Measurements from ENCODE around the gene OLFM3. TPM values are rescaled to one million over a fixed set of nuclear protein-coding genes. Genes with fewer than 3 reads are reported as not detected.

Gene OLFM3
- polyA plus RNA-seq, 2 donors: not detected

- H3K4me3 ChIP-seq (ENCODE audit: low read depth in 1 of 2, low read length in 2 of 2): no peak overlapping the region
- no peaks in the 10 kb centered on the region for H3K4me1 ChIP-seq (ENCODE audit: control insufficient read depth in 2 of 2, insufficient read depth in 2 of 2, low read length in 1 of 2)
- WGBS, 2 donors: 92 to 94% methylated on average over 4 of the region's 4 CpGs
- H3K36me3 ChIP-seq (ENCODE audit: control insufficient read depth in 2 of 2, insufficient read depth in 2 of 2, low read length in 1 of 2): no peaks in the 10 kb centered on the region
- peaks cover 0 to 2% of the 10 kb centered on the region in 2 donors for H3K9me3 ChIP-seq (ENCODE audit: control insufficient read depth in 2 of 2, insufficient read depth in 1 of 2, low read depth in 1 of 2, low read length in 1 of 2)
- H3K27me3 ChIP-seq (ENCODE audit: control insufficient read depth in 1 of 2, insufficient read depth in 2 of 2, low read length in 2 of 2): no peaks in the 10 kb centered on the region
- H3K27ac ChIP-seq (ENCODE audit: low read depth in 2 of 2, low read length in 1 of 2): no peak overlapping the region
Measured at GRCh38 chr1:101841824-101842223, 154.9 kb downstream of the OLFM3 start.

- 23 to 31% methylated on average over 2 of the region's 2 CpGs for WGBS, 2 donors
- no peak overlapping the region for H3K27ac ChIP-seq (ENCODE audit: low read depth in 2 of 2, low read length in 1 of 2)
Measured at GRCh38 chr1:101835988-101836387, 160.7 kb downstream of the OLFM3 start.

GRCh38 chr1:101833312-101833711, 163.4 kb downstream of the OLFM3 start:
- no peak overlapping the region for H3K27ac ChIP-seq (ENCODE audit: low read depth in 2 of 2, low read length in 1 of 2)
- no peaks in the 10 kb centered on the region for H3K4me1 ChIP-seq (ENCODE audit: control insufficient read depth in 2 of 2, insufficient read depth in 2 of 2, low read length in 1 of 2)
- H3K36me3 ChIP-seq (ENCODE audit: control insufficient read depth in 2 of 2, insufficient read depth in 2 of 2, low read length in 1 of 2): no peaks in the 10 kb centered on the region
- H3K9me3 ChIP-seq (ENCODE audit: control insufficient read depth in 2 of 2, insufficient read depth in 1 of 2, low read depth in 1 of 2, low read length in 1 of 2): no peaks in the 10 kb centered on the region
- no peaks in the 10 kb centered on the region for H3K27me3 ChIP-seq (ENCODE audit: control insufficient read depth in 1 of 2, insufficient read depth in 2 of 2, low read length in 2 of 2)
- 55% methylated on average over 4 of the region's 4 CpGs for WGBS, 2 donors
- H3K4me3 ChIP-seq (ENCODE audit: low read depth in 1 of 2, low read length in 2 of 2): no peak overlapping the region

More at GRCh38 chr1:101835988-101836387, 160.7 kb downstream of the OLFM3 start:
- Histone ChIP-seq H3K9me3 (ENCODE audit: control insufficient read depth in 2 of 2, insufficient read depth in 1 of 2, low read depth in 1 of 2, low read length in 1 of 2) (no peaks in the 10 kb centered on the region), H3K27me3 (ENCODE audit: control insufficient read depth in 1 of 2, insufficient read depth in 2 of 2, low read length in 2 of 2) (no peaks in the 10 kb centered on the region), H3K4me3 (ENCODE audit: low read depth in 1 of 2, low read length in 2 of 2) (no peak overlapping the region), H3K36me3 (ENCODE audit: control insufficient read depth in 2 of 2, insufficient read depth in 2 of 2, low read length in 1 of 2) (no peaks in the 10 kb centered on the region), H3K4me1 (ENCODE audit: control insufficient read depth in 2 of 2, insufficient read depth in 2 of 2, low read length in 1 of 2) (no peaks in the 10 kb centered on the region)

- Histone ChIP-seq H3K9me3 (ENCODE audit: control insufficient read depth in 2 of 2, insufficient read depth in 1 of 2, low read depth in 1 of 2, low read length in 1 of 2) (no peaks in the 10 kb centered on the region), H3K36me3 (ENCODE audit: control insufficient read depth in 2 of 2, insufficient read depth in 2 of 2, low read length in 1 of 2) (no peaks in the 10 kb centered on the region), H3K4me3 (ENCODE audit: low read depth in 1 of 2, low read length in 2 of 2) (no peak overlapping the region), H3K27me3 (ENCODE audit: control insufficient read depth in 1 of 2, insufficient read depth in 2 of 2, low read length in 2 of 2) (no peaks in the 10 kb centered on the region), H3K27ac (ENCODE audit: low read depth in 2 of 2, low read length in 1 of 2) (no peak overlapping the region), H3K4me1 (ENCODE audit: control insufficient read depth in 2 of 2, insufficient read depth in 2 of 2, low read length in 1 of 2) (no peaks in the 10 kb centered on the region)
Measured at GRCh38 chr1:101826416-101826815, 170.3 kb downstream of the OLFM3 start.

DNA sequence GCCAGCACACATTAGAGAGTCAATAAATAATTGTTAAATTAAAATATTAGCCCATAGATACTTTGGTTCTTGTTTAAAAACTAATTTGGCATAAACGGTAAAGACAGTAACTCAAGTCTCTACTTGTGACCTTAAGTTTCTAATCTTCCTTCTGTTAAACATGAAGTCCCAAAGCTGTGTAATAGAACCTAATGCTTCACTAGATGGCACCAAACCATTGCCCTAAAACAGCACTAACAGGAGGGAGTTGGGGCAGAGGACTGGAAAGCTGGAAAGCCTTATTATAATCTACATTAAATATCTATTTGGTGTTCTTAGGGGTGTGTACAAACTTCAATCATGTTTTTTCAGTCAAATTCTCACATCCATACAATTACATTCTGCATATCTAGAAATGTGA, 176.7 kb downstream of the OLFM3 start:
- Histone ChIP-seq H3K36me3 (ENCODE audit: control insufficient read depth in 2 of 2, insufficient read depth in 2 of 2, low read length in 1 of 2) (no peaks in the 10 kb centered on the region), H3K4me3 (ENCODE audit: low read depth in 1 of 2, low read length in 2 of 2) (no peak overlapping the region), H3K9me3 (ENCODE audit: control insufficient read depth in 2 of 2, insufficient read depth in 1 of 2, low read depth in 1 of 2, low read length in 1 of 2) (no peaks in the 10 kb centered on the region), H3K27me3 (ENCODE audit: control insufficient read depth in 1 of 2, insufficient read depth in 2 of 2, low read length in 2 of 2) (no peaks in the 10 kb centered on the region), H3K4me1 (ENCODE audit: control insufficient read depth in 2 of 2, insufficient read depth in 2 of 2, low read length in 1 of 2) (no peaks in the 10 kb centered on the region), H3K27ac (ENCODE audit: low read depth in 2 of 2, low read length in 1 of 2) (no peak overlapping the region)
- WGBS, 2 donors: 29% methylated on average over 1 of the region's 1 CpG

- no peaks in the 10 kb centered on the region for H3K27me3 ChIP-seq (ENCODE audit: control insufficient read depth in 1 of 2, insufficient read depth in 2 of 2, low read length in 2 of 2)
- 58 to 69% methylated on average over 1 of the region's 1 CpG for WGBS, 2 donors
- no peaks in the 10 kb centered on the region for H3K4me1 ChIP-seq (ENCODE audit: control insufficient read depth in 2 of 2, insufficient read depth in 2 of 2, low read length in 1 of 2)
Measured at GRCh38 chr1:101816262-101816661, 180.5 kb downstream of the OLFM3 start.

GRCh38 chr1:101798417-101798816, 198.3 kb downstream of the OLFM3 start:
- H3K4me3 ChIP-seq (ENCODE audit: low read depth in 1 of 2, low read length in 2 of 2): no peak overlapping the region
- 80 to 83% methylated on average over 2 of the region's 2 CpGs for WGBS, 2 donors
- H3K36me3 ChIP-seq (ENCODE audit: control insufficient read depth in 2 of 2, insufficient read depth in 2 of 2, low read length in 1 of 2): no peaks in the 10 kb centered on the region
- no peak overlapping the region for H3K27ac ChIP-seq (ENCODE audit: low read depth in 2 of 2, low read length in 1 of 2)
- H3K27me3 ChIP-seq (ENCODE audit: control insufficient read depth in 1 of 2, insufficient read depth in 2 of 2, low read length in 2 of 2): no peaks in the 10 kb centered on the region
- H3K9me3 ChIP-seq (ENCODE audit: control insufficient read depth in 2 of 2, insufficient read depth in 1 of 2, low read depth in 1 of 2, low read length in 1 of 2): no peaks in the 10 kb centered on the region
- no peaks in the 10 kb centered on the region for H3K4me1 ChIP-seq (ENCODE audit: control insufficient read depth in 2 of 2, insufficient read depth in 2 of 2, low read length in 1 of 2)

More at GRCh38 chr1:101816262-101816661, 180.5 kb downstream of the OLFM3 start:
- Histone ChIP-seq H3K36me3 (ENCODE audit: control insufficient read depth in 2 of 2, insufficient read depth in 2 of 2, low read length in 1 of 2) (no peaks in the 10 kb centered on the region), H3K27ac (ENCODE audit: low read depth in 2 of 2, low read length in 1 of 2) (no peak overlapping the region), H3K9me3 (ENCODE audit: control insufficient read depth in 2 of 2, insufficient read depth in 1 of 2, low read depth in 1 of 2, low read length in 1 of 2) (no peaks in the 10 kb centered on the region), H3K4me3 (ENCODE audit: low read depth in 1 of 2, low read length in 2 of 2) (no peak overlapping the region)

DNA sequence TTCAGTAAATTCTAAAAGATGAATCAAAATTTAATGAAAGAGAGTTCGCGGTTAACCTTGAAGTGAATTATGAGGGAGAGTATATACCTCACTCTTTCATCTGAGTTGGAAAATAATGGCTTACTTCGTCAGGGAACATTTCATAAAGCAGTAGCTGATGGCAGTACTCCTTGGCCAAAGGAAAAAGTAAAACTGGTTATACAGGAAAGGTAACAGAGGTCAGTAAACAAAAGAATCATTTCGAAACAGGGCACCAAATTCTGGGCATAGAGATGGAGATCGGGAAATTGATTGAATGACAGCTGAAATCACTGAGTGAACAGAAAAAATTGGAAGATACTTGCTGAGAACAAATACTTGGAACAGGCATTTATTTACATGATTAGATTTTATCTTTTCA, 199.0 kb downstream of the OLFM3 start:
- no peak overlapping the region for H3K27ac ChIP-seq (ENCODE audit: low read depth in 2 of 2, low read length in 1 of 2)
- no peaks in the 10 kb centered on the region for H3K36me3 ChIP-seq (ENCODE audit: control insufficient read depth in 2 of 2, insufficient read depth in 2 of 2, low read length in 1 of 2)
- 53 to 55% methylated on average over 5 of the region's 5 CpGs for WGBS, 2 donors
- no peaks in the 10 kb centered on the region for H3K9me3 ChIP-seq (ENCODE audit: control insufficient read depth in 2 of 2, insufficient read depth in 1 of 2, low read depth in 1 of 2, low read length in 1 of 2)
- no peak overlapping the region for H3K4me3 ChIP-seq (ENCODE audit: low read depth in 1 of 2, low read length in 2 of 2)
- no peaks in the 10 kb centered on the region for H3K27me3 ChIP-seq (ENCODE audit: control insufficient read depth in 1 of 2, insufficient read depth in 2 of 2, low read length in 2 of 2)
- no peaks in the 10 kb centered on the region for H3K4me1 ChIP-seq (ENCODE audit: control insufficient read depth in 2 of 2, insufficient read depth in 2 of 2, low read length in 1 of 2)

GRCh38 chr1:101781201-101781831, 215.4 kb downstream of the OLFM3 start:
- H3K36me3 ChIP-seq (ENCODE audit: control insufficient read depth in 2 of 2, insufficient read depth in 2 of 2, low read length in 1 of 2): no peaks in the 10 kb centered on the region
- no peaks in the 10 kb centered on the region for H3K4me1 ChIP-seq (ENCODE audit: control insufficient read depth in 2 of 2, insufficient read depth in 2 of 2, low read length in 1 of 2)
- no peaks in the 10 kb centered on the region for H3K9me3 ChIP-seq (ENCODE audit: control insufficient read depth in 2 of 2, insufficient read depth in 1 of 2, low read depth in 1 of 2, low read length in 1 of 2)
- WGBS, 2 donors: 20 to 21% methylated on average over 3 of the region's 3 CpGs
- no peak overlapping the region for H3K27ac ChIP-seq (ENCODE audit: low read depth in 2 of 2, low read length in 1 of 2)
- H3K27me3 ChIP-seq (ENCODE audit: control insufficient read depth in 1 of 2, insufficient read depth in 2 of 2, low read length in 2 of 2): no peaks in the 10 kb centered on the region
- H3K4me3 ChIP-seq (ENCODE audit: low read depth in 1 of 2, low read length in 2 of 2): no peak overlapping the region

DNA sequence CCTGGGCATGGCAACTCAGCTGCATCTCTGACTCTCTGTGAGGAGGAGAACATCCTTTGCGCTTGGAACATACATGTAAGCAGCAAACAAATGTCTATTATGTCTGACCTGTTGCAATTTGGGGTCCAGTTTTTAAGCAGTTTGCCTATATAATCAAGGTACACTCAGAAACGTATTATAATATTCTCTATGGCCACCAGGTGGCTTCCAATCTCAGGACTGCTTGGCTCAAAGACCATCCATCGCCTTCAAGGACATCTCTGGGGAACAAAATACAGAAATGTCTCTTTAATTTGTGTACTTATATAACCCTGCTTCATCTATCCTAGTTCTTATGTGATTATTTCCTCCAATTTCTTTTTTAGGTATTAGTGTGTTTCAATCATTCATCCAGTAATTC, 227.2 kb downstream of the OLFM3 start:
- H3K9me3 ChIP-seq (ENCODE audit: control insufficient read depth in 2 of 2, insufficient read depth in 1 of 2, low read depth in 1 of 2, low read length in 1 of 2): no peaks in the 10 kb centered on the region
- no peak overlapping the region for H3K4me3 ChIP-seq (ENCODE audit: low read depth in 1 of 2, low read length in 2 of 2)
- H3K27me3 ChIP-seq (ENCODE audit: control insufficient read depth in 1 of 2, insufficient read depth in 2 of 2, low read length in 2 of 2): no peaks in the 10 kb centered on the region
- H3K36me3 ChIP-seq (ENCODE audit: control insufficient read depth in 2 of 2, insufficient read depth in 2 of 2, low read length in 1 of 2): no peaks in the 10 kb centered on the region
- H3K4me1 ChIP-seq (ENCODE audit: control insufficient read depth in 2 of 2, insufficient read depth in 2 of 2, low read length in 1 of 2): no peaks in the 10 kb centered on the region
- WGBS, 2 donors: 50 to 57% methylated on average over 3 of the region's 3 CpGs
- H3K27ac ChIP-seq (ENCODE audit: low read depth in 2 of 2, low read length in 1 of 2): no peak overlapping the region

Measured in esophagus (tissue), 2 donors.